ENCODE results near the gene HOXA9.

The HOXA9 gene

DNA sequence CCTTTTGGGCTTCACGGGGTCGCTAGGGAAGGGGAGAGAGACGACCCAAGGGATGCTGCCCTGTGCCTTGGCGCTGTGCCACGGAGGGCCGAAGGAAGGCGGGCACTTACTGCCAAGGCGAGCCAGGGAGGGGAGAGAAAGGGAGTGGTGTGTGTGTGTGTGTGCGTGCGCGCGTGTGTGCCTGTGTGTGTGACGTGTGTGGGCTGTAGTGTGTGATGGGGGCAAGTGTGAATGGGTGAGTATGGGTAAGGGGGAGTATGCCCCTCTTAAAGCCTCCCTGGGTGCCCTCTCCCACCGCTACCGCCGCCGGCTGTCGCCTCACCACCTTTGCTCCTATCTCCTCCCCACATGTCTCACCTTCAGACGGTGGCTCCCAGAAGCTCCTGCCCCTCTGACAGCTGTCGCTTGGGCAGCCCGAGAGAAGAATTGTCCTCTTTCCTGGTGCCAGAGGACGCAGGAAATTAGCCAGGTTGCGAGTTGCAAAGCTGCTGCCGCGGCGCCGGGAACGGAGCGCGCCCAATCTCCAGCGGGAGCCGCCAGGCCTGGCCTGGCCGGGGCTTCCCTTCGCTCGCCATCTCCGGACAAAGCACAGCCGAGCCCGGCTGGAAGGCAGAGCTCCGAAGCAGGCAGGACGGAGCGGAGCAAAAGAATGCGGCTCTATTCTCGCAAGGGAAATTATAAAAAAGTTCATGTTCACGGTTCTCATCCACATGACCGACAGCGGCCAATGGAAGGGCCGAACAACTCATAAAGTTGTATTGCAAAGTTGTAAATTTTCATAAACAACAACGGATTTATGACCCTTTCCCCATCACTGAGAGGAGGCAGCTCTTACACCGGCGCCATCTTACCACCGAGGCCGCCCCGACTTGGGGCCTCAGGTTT, 13.2 kb downstream of the HOXA9 start, which contains the start of gene HOXA3:
Gene HOXA3 (minus strand): TSS at position 653 of the 885 bp plus-strand sequence. CDS start 41,943 bp downstream, outside the sequence.
- no peak for DNase-seq

GRCh38 chr7:27151341-27151930, 13.9 kb downstream of the HOXA9 start:
- no peak for DNase-seq

DNA sequence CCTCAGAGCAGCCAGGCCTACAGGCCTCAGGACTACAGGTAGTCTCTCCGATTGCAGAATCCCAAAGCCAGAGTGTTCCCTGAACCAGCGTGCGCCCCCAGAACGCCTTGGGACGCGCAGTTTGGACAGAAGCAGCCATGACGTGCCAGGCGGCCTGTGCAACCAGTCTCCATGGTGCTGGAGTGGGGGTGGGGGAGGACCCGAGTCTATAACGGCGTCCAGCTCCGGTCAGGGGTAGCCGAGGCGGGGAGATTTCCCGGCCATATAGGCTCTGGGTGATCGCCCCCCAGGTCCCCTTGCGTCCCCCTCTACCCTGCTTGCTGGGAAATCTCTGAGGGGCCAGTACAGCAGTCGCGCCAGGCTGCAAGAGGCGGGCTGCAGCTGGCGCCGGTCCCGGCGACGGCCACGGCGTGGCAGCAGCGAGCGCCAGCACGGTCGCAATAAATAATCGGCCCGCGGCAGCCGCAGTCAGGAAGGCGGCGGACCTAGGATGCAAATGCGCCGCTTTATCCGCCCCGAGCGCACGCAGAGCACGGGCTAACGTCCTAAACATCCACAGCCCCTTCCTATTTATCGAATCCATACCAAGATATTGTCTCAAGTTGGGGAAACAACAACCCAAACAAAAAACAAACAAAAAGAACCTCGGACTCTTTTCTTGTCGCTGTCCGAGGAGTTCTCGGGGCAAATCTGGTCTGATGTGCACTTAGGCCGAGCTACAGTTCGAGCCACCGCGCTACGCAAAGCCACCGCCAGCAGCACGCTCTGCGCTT, 14.6 kb downstream of the HOXA9 start:
- DNase-seq = peak in 1 of 2 experiments; percentile 73

GRCh38 chr7:27149842-27150567, 15.3 kb downstream of the HOXA9 start:
- DNase-seq = no peak

- no peak for DNase-seq
Measured at GRCh38 chr7:27148756-27149641, 16.3 kb downstream of the HOXA9 start.

DNA sequence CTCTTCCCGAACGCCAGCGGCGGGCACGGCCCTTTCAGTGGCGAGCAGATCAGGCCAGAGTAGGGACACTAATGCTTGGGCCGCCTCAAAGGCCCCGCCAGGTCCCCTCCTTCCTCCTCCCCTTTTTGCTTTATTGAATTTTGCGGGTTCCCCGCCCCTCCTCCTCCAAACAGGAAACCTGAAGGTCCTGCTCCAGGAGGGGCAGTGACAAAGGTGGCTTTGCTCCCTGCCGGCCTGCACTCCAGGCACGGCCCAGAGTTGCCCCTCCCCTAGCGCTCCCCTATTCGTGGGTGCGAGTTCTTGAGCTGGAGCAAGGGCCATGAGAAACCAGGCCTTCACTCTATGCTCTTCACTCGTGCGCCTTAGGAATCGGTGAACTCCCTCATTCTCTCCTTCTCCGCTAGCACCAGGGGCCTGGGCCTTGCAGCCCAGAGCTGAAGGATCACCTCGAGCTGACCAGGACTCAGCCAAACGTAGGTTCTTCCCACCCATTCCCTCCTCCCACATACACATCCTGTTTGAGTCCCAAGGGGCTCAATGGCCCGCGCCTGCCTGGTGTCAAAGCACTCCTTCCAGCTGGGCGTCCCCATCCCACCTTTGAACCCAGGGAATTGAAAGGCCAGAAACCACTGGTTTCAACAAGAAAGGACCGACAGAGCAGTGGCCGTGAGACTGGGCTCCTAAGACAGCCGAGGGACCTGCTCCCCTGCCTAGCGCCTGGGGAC, 17.1 kb downstream of the HOXA9 start:
- DNase-seq = no peak

- DNase-seq = no peak
Measured at GRCh38 chr7:27147199-27148030, 17.9 kb downstream of the HOXA9 start, which contains the start of gene HOXA6. Gene HOXA6 (minus strand): TSS chr7:27147774. CDS start chr7:27147749, 25 bp downstream.

- no peak for DNase-seq
Measured at GRCh38 chr7:27146491-27147198, 18.7 kb downstream of the HOXA9 start.

DNA sequence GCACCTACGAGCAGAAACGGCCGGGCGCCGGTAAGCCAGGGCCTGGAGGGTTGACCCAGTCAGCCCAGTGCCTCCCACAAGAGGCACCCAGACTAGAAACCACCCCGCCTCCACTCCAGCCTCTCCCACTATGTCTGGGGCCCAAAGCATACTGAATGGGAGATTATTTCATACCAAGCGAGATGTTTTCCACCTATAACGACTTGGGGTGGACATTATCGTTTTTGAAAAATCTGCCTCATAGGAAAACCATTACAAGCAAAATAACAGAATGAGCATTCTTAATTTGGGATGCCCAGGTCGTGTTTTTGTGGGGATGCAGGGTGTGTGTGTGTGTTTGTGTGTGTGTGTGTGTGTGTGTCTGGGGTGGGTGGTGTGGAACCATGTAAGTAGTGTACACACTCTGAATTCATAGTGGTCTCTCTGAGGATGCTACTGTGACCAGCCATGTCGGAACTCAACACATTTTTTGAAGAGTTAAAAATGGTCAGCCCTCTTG, 19.4 kb downstream of the HOXA9 start:
- DNase-seq = no peak

DNA sequence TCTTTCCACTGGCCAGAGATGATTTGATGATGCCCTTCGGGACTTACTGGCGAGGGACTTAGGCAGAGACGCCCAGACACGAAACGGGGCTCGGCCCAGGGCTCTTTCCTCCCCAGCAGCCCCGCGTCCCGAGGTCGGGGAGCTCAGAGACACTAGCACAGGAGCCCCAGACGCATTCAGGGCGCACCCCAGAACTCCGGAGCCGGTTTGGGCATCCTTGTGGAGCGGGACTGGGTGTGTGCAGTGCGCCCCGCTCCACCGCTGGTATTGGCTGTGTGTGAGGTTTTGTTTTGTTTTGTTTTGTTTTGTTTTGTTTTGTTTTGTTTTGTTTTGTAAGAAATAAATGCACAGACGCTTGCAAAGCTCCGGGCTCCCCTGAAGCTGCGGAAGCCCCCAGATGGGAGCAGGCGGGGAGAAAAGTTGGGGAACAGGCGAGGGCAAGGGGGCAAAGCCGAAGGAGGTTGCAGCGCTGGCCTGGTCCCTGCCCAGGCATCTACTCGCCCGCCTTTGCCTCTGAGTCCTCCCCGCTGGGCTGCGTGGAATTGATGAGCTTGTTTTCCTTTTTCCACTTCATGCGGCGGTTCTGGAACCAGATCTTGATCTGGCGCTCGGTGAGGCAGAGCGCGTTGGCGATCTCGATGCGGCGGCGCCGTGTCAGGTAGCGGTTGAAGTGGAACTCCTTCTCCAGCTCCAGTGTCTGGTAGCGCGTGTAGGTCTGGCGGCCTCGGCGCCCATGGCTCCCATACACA, 20.0 kb downstream of the HOXA9 start:
- DNase-seq = no peak

DNA sequence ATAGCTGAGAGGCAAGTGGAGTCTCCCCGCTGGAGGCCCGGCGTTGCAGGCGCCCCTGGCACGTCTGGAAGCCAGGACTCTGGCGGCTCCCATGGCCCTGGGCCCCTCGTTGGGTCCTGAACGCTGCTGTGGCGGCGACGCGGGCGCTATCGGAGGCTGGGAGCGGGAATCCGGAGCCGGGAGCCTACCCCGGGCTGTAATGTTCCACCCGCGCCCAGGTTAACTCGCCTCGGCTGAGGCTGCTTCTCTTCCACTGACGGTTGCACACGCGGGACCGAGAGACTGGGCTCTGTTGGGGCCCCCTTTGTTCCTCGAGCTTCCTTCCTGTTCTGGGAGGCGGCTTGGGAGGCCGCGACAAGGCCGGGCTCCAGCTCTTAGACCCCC, 20.6 kb downstream of the HOXA9 start:
- no peak for DNase-seq

GRCh38 chr7:27143950-27144780, 21.2 kb downstream of the HOXA9 start:
- DNase-seq = no peak

DNA sequence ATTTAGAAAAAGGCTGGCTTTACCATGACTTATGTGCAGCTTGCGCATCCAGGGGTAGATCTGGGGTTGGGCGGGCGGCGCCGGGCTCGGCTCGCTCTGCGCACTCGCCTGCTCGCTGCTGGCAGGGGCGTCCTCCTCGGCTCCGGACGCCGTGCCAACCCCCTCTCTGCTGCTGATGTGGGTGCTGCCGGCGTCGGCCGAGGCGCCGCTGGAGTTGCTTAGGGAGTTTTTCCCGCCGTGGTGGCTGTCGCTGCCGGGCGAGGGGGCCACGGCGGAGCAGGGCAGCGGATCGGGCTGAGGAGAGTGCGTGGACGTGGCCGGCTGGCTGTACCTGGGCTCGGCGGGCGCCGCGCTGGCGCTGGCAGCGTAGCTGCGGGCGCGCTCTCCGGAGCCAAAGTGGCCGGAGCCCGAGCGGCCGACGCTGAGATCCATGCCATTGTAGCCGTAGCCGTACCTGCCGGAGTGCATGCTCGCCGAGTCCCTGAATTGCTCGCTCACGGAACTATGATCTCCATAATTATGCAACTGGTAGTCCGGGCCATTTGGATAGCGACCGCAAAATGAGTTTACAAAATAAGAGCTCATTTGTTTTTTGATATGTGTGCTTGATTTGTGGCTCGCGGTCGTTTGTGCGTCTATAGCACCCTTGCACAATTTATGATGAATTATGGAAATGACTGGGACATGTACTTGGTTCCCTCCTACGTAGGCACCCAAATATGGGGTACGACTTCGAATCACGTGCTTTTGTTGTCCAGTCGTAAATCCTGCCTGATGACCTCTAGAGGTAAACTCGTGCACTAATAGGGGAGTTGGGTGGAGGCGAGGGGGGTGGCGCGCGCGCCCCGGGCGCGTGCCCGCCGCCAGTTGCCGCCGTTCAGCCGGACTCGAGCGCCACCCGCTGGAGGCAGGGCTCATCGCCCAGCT, 22.1 kb downstream of the HOXA9 start, which contains the start of gene HOXA5:
Gene HOXA5 (minus strand): TSS at position 659 of the 927 bp plus-strand sequence. CDS start 74 bp downstream, at position 585.
- DNase-seq = peak in 1 of 2 experiments; percentile 68

DNA sequence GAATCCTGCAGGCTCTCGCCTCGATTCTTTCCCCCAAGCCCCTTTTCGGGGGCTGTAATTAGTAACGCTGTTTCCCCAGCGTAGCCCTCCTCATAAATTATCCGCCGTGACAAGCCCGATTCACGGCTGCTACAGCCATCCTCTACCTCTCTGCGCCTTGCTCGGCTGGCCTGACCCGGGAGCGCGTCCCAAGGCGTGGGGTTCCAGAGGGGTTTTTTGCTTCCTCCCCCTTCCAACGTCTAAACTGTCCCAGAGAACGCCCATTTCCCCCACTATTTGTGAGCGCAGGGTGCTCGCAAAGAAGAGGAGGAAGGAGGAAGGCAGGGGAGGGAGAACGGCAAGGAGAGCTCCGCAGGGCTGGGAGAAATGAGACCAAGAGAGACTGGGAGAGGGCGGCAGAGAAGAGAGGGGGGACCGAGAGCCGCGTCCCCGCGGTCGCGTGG, 22.7 kb downstream of the HOXA9 start:
- no peak for DNase-seq

GRCh38 chr7:27141923-27142579, 23.3 kb downstream of the HOXA9 start:
- no peak for DNase-seq

Data from SW 1271 (cell line).